Hepatocyte (in vitro differentiated cells): ENCODE results near the gene CEBPZOS. TPM values are rescaled to one million over a fixed set of nuclear protein-coding genes. Genes with fewer than 3 reads are reported as not detected.

Source experiments
- DNase-seq: peaks from one replicate; pipeline ENCODE4 v3.0.0-alpha.2; 2016; ENCODE audit warnings: low spot score
- H2AFZ ChIP-seq: fragments of 200-600 bp; sonication (generic); 2 replicates; pipeline ENCODE4 v1.6.0; 2016; ENCODE audit warnings: antibody characterized with exemption, mild to moderate bottlenecking
- H3K27ac ChIP-seq: fragments of 200-600 bp; sonication (generic); 2 replicates; pipeline ENCODE4 v1.5.1; 2016; ENCODE audit warnings: mild to moderate bottlenecking
- H3K27me3 ChIP-seq: fragments of 200-600 bp; sonication (generic); 2 replicates; pipeline ENCODE4 v1.6.1; 2016
- H3K36me3 ChIP-seq: fragments of 200-600 bp; sonication (generic); replicated peaks from 2 replicates; pipeline ENCODE4 v1.5.1; 2016; ENCODE audit warnings: low read depth; ENCODE audit not compliant: insufficient read depth
- H3K4me1 ChIP-seq: fragments of 200-600 bp; sonication (generic); 2 replicates; pipeline ENCODE4 v1.5.1; 2016; ENCODE audit warnings: mild to moderate bottlenecking, moderate library complexity; ENCODE audit not compliant: insufficient read depth
- H3K4me2 ChIP-seq: fragments of 200-600 bp; sonication (generic); 2 replicates; pipeline ENCODE4 v1.6.0; 2016
- H3K4me3 ChIP-seq: fragments of 200-600 bp; sonication (generic); 2 replicates; pipeline ENCODE4 v1.5.1; 2016; ENCODE audit warnings: mild to moderate bottlenecking
- H3K79me2 ChIP-seq: fragments of 200-600 bp; sonication (generic); 2 replicates; pipeline ENCODE4 v1.6.0; 2017; ENCODE audit warnings: mild to moderate bottlenecking
- H3K9me2 ChIP-seq: fragments of 200-600 bp; sonication (generic); replicated peaks from 2 replicates; pipeline ENCODE4 v1.6.0; 2017; ENCODE audit warnings: mild to moderate bottlenecking; ENCODE audit not compliant: insufficient read depth
- H3K9me3 ChIP-seq: fragments of 200-600 bp; sonication (generic); 2 replicates; pipeline ENCODE4 v1.5.1; 2016; ENCODE audit warnings: low read depth, mild to moderate bottlenecking
- H4K20me1 ChIP-seq: fragments of 200-600 bp; sonication (generic); 2 replicates; pipeline ENCODE4 v1.6.0; 2016; ENCODE audit warnings: mild to moderate bottlenecking; ENCODE audit not compliant: insufficient read depth, poor library complexity, severe bottlenecking
- CTCF ChIP-seq: fragments of 200-600 bp; sonication (generic); IDR thresholded peaks from 2 replicates; pipeline ENCODE4 v1.5.1; 2016; ENCODE audit warnings: antibody characterized with exemption, mild to moderate bottlenecking; ENCODE audit not compliant: poor library complexity
- EZH2 ChIP-seq: fragments of 200-600 bp; sonication (generic); IDR thresholded peaks from 2 replicates; pipeline ENCODE4 v1.6.1; 2016; ENCODE audit warnings: antibody characterized with exemption, mild to moderate bottlenecking, borderline replicate concordance
- EZH2phosphoT487 ChIP-seq: fragments of 200-600 bp; sonication (generic); IDR thresholded peaks from one replicate; pipeline ENCODE4 v1.6.1; 2018; ENCODE audit warnings: antibody characterized with exemption, mild to moderate bottlenecking, low read depth, moderate library complexity; ENCODE audit not compliant: unreplicated experiment, severe bottlenecking
- WGBS: methylation state at CpG from one replicate; pipeline ENCODE4 v1.1.6; 2016; ENCODE audit warnings: low lambda C conversion rate; ENCODE audit errors: missing lambda C conversion rate; 5-methylcytosine and 5-hydroxymethylcytosine counted together
- polyA plus RNA-seq: library from polyadenylated mRNA; unstranded; fragments of >200 nt; fragmentation: Nextera tagmentation; extraction: Ambion mirVana; gene quantifications from 2 replicates; pipeline ENCODE4 v1.2.1, GENCODE V29; 2016
- total RNA-seq: library from RNA; depleted of rRNA; stranded (reverse); fragments of >200 nt; gene quantifications from 2 replicates; pipeline ENCODE4 v1.2.3, GENCODE V29; 2014

The CEBPZOS gene
- total and polyA plus RNA-seq, 2 experiments from 2014 or later: 11.0 to 13.7 TPM

DNA sequence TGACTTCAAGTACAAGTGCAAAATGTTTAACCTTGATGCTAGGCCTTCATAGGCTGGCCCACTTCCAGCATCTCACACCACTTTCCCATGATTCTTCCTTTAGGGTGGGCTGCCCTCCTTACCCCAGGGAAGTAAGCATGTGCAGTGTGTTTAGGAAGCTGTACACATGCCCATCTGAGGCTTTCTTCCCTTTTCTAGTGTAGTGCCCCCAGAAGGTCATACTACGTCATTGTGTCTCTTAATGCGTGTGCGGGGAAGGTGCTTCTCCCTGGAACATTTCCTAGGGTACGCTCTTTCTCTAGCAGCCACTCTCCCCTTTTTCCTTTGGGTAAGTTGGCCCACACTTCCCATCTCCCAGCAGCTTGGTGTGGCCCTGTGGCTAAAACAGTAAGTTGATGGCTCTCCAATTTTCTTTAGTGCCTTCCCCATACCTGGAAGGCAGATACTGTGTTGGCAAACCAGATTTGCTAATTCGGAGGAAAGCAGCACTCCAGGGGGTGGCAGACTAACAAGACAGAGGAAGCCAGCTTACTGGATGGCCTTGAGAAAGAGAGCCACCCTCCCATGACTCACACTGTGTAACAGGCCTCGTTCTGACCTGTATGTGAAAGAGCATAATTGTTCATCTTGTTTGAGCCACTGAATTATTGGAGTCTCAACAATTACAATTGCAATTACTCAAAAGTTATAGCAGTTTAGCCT, 6.7 kb upstream of the CEBPZOS start:
- peak; percentile 70 for DNase-seq
- no peak overlapping the region for H3K4me3 ChIP-seq
- H3K9me3 ChIP-seq: no peaks in the 10 kb centered on the region
- TF ChIP-seq EZH2 (no peak), CTCF (no peak), EZH2phosphoT487 (no peak)
- no peaks in the 10 kb centered on the region for H3K27me3 ChIP-seq
- no peak overlapping the region for H2AFZ ChIP-seq
- H3K27ac ChIP-seq: peak overlapping the region; percentile 37
- no peaks in the 10 kb centered on the region for H4K20me1 ChIP-seq
- no peaks in the 10 kb centered on the region for H3K4me1 ChIP-seq
- no peak overlapping the region for H3K4me2 ChIP-seq
- 69% methylated on average over 6 of the region's 6 CpGs for WGBS
- no peaks in the 10 kb centered on the region for H3K36me3 ChIP-seq
- H3K9me2 ChIP-seq: no peaks in the 10 kb centered on the region
- H3K79me2 ChIP-seq: no peaks in the 10 kb centered on the region

GRCh38 chr2:37190290-37190689, 6.0 kb upstream of the CEBPZOS start:
- Histone ChIP-seq H2AFZ (no peak overlapping the region), H3K4me1 (no peaks in the 10 kb centered on the region), H3K9me2 (no peaks in the 10 kb centered on the region), H4K20me1 (no peaks in the 10 kb centered on the region), H3K4me2 (no peak overlapping the region), H3K79me2 (no peaks in the 10 kb centered on the region), H3K9me3 (no peaks in the 10 kb centered on the region), H3K27ac (peak overlapping the region; percentile 37), H3K36me3 (no peaks in the 10 kb centered on the region), H3K4me3 (no peak overlapping the region), H3K27me3 (no peaks in the 10 kb centered on the region)
- WGBS: 89% methylated on average over 4 of the region's 4 CpGs
- no peak for DNase-seq
- TF ChIP-seq EZH2phosphoT487: no peak
- no peak for TF ChIP-seq EZH2
- no peak for TF ChIP-seq CTCF

DNA sequence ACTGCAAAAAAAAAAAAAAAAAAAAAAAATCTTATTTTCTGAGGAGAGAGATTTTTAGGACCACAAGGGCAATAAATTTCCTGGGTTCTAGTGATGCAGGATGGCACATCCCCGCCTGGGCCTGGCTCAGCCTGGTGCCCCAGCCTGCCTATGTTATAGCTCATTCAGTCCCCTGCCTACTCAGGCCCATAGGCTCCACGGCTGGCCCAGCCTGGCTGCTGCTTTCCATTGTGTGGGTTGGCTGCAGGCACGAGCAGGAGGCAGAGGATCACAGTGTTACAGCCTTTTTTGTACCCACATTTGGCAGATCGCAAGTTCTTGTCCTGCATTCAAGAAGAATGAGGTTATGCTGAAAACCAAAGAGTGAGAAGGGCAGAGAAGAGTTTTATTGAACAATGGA, 5.0 kb upstream of the CEBPZOS start:
- H3K9me2 ChIP-seq: no peaks in the 10 kb centered on the region
- no peaks in the 10 kb centered on the region for H3K27me3 ChIP-seq
- H3K4me3 ChIP-seq: no peak overlapping the region
- H4K20me1 ChIP-seq: no peaks in the 10 kb centered on the region
- no peak for TF ChIP-seq EZH2phosphoT487
- no peak for TF ChIP-seq CTCF
- no peak for TF ChIP-seq EZH2
- H3K36me3 ChIP-seq: no peaks in the 10 kb centered on the region
- H3K4me1 ChIP-seq: no peaks in the 10 kb centered on the region
- no peak overlapping the region for H3K27ac ChIP-seq
- no peak for DNase-seq
- H3K4me2 ChIP-seq: no peak overlapping the region
- no peaks in the 10 kb centered on the region for H3K9me3 ChIP-seq
- no peak overlapping the region for H2AFZ ChIP-seq
- 77% methylated on average over 4 of the region's 4 CpGs for WGBS
- no peaks in the 10 kb centered on the region for H3K79me2 ChIP-seq

GRCh38 chr2:37191747-37192146, 4.5 kb upstream of the CEBPZOS start:
- no peaks in the 10 kb centered on the region for H4K20me1 ChIP-seq
- H3K9me2 ChIP-seq: no peaks in the 10 kb centered on the region
- no peaks in the 10 kb centered on the region for H3K9me3 ChIP-seq
- no peak overlapping the region for H2AFZ ChIP-seq
- no peaks in the 10 kb centered on the region for H3K79me2 ChIP-seq
- no peaks in the 10 kb centered on the region for H3K4me1 ChIP-seq
- H3K27ac ChIP-seq: no peak overlapping the region
- H3K4me2 ChIP-seq: no peak overlapping the region
- no peak for DNase-seq
- no peak for TF ChIP-seq CTCF
- TF ChIP-seq EZH2: no peak
- no peak for TF ChIP-seq EZH2phosphoT487
- no peaks in the 10 kb centered on the region for H3K36me3 ChIP-seq
- 78% methylated on average over 6 of the region's 6 CpGs for WGBS
- H3K27me3 ChIP-seq: no peaks in the 10 kb centered on the region
- H3K4me3 ChIP-seq: no peak overlapping the region
